ENCODE data around the gene DACH2. TPM values are rescaled to one million over a fixed set of nuclear protein-coding genes. Genes with fewer than 3 reads are reported as not detected.

Gene DACH2
- total and polyA plus RNA-seq, 9 of the 15 experiments (the other 6 are each of a cell fraction or from before 2014, with no cell fraction given), result not detected

DNA sequence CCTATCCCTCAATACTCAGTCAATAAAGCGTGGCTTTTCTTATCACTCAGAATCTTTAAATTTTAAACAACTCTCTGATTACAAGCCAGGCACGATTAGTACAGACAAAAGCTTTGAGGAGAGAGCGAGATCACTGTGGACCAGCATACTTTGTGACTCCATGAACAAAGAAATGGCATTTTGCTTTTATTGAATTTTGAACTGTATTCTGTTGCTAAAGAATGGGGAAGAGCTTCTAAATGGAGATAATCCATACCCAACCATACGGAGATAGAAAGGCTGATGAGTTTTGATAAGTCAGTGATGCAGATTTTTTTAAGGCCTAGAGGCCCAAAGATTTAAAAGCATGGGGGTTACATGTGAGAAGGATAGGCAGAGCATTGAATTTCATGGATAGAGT is 259.1 kb downstream of the DACH2 start (continued):
- TF ChIP-seq, protein P1, sequence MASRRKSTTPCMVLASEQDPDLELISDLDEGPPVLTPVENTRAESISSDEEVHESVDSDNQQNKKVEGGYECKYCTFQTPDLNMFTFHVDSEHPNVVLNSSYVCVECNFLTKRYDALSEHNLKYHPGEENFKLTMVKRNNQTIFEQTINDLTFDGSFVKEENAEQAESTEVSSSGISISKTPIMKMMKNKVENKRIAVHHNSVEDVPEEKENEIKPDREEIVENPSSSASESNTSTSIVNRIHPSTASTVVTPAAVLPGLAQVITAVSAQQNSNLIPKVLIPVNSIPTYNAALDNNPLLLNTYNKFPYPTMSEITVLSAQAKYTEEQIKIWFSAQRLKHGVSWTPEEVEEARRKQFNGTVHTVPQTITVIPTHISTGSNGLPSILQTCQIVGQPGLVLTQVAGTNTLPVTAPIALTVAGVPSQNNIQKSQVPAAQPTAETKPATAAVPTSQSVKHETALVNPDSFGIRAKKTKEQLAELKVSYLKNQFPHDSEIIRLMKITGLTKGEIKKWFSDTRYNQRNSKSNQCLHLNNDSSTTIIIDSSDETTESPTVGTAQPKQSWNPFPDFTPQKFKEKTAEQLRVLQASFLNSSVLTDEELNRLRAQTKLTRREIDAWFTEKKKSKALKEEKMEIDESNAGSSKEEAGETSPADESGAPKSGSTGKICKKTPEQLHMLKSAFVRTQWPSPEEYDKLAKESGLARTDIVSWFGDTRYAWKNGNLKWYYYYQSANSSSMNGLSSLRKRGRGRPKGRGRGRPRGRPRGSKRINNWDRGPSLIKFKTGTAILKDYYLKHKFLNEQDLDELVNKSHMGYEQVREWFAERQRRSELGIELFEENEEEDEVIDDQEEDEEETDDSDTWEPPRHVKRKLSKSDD (conservative IDR thresholded peaks at IDR 0.05; ENCODE audit: low read length), result no peak
- TF ChIP-seq USF2 (CRISPR knock-in tag; IDR thresholded peaks at IDR 0.05) (no peak), ZNF507 (tag; conservative IDR thresholded peaks at IDR 0.05) (no peak), NFE2 (IDR thresholded peaks at IDR 0.05; ENCODE audit: low read depth) (no peak)

DNA sequence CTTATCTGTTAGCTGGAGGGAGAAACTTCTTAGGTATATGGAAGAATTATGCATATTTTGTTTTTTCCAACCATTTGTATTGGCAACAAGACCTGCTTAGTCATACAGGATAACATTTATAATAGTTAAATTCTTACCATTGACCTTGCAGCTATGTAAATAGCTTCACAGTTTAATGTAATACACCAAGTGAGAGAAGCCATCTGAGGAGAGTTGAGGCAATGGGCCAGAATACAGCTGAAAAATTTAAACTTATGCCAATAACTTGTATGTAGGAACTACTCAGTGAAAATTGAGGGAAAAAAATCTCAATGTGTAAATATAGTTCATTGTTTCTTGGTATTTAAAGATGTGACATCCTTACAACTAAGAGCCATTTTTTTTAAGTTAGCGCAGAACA is 273.5 kb downstream of the DACH2 start:
- intact Hi-C loops (cut with micrococcal nuclease) (no loop called here), in situ Hi-C loops (cut with MboI) (no loop called here)
- DNase-seq (ENCODE audit: extremely low read depth in 1 of 4, low spot score in 3 of 4), result no peak
- Histone ChIP-seq H3K27me3 (ENCODE audit: control insufficient read depth in 2 of 2, insufficient read depth in 2 of 2, low read length in 2 of 2) (no peaks in the 10 kb centered on the region), H3K36me3 (ENCODE audit: control insufficient read depth, insufficient read depth, low read length) (no peaks in the 10 kb centered on the region), H3K27ac (ENCODE audit: extremely low read depth, low read depth, low read length) (no peak overlapping the region), H3K9me3 (replicated peaks; ENCODE audit: control insufficient read depth, insufficient read depth, low read depth, low read length) (no peaks in the 10 kb centered on the region), H4K20me1 (replicated peaks; ENCODE audit: control insufficient read depth, insufficient read depth, low read length) (no peaks in the 10 kb centered on the region), H3K4me2 (ENCODE audit: insufficient read depth, low read length) (no peak overlapping the region), H3K9me1 (ENCODE audit: control insufficient read depth, insufficient read depth, low read length) (no peaks in the 10 kb centered on the region), H3K4me3 (no peak overlapping the region), H3K4me1 (replicated peaks in 1 of 2; ENCODE audit: control insufficient read depth in 2 of 2, insufficient read depth in 2 of 2, low read length in 2 of 2) (no peaks in the 10 kb centered on the region), H2AFZ (ENCODE audit: low read depth, low read length) (no peak overlapping the region), H3K9ac (ENCODE audit: insufficient read depth in 1 of 2, low read depth in 2 of 2, low read length in 2 of 2) (no peak overlapping the region), H3K79me2 (ENCODE audit: control insufficient read depth, insufficient read depth, low read length) (no peaks in the 10 kb centered on the region)
- no peak for FAIRE-seq
- POLR2A ChIA-PET, result no interaction called here
- no TSS peak for BruUV-seq (replicated peaks)
- ATAC-seq, result no peak
- WGBS (ENCODE audit: insufficient coverage, low coverage, missing lambda C conversion rate), result 0% methylated on average over 1 of the region's 1 CpG
- CTCF ChIA-PET (ENCODE audit: low intra/inter-chr PET ratio), result no interaction called here
- TF ChIP-seq AFF4 (CRISPR knock-in tag; IDR thresholded peaks at IDR 0.05), result no peak
- no peak for TF ChIP-seq TGIF2 (CRISPR knock-in tag; IDR thresholded peaks at IDR 0.05)
- no peak for TF ChIP-seq HEY1 (CRISPR knock-in tag; IDR thresholded peaks at IDR 0.05; ENCODE audit: borderline replicate concordance)
- TF ChIP-seq SPI1 (IDR thresholded peaks at IDR 0.05; ENCODE audit: borderline replicate concordance, low read depth, low read length), result no peak
- no peak for TF ChIP-seq RFX7 (CRISPR knock-in tag; IDR thresholded peaks at IDR 0.05)
- no peak for TF ChIP-seq CBX8 (IDR thresholded peaks at IDR 0.05; ENCODE audit: borderline replicate concordance, extremely low read depth, low read depth, low read length, poor library complexity, severe bottlenecking)
- TF ChIP-seq PML (IDR thresholded peaks at IDR 0.05; ENCODE audit: low read length), result no peak
- TF ChIP-seq BACH1 (tag; IDR thresholded peaks at IDR 0.05), result no peak
- no peak for TF ChIP-seq RFX5 (IDR thresholded peaks at IDR 0.05; ENCODE audit: low read depth, low read length)
- TF ChIP-seq ZC3H8 (IDR thresholded peaks at IDR 0.05), result no peak
- no peak for TF ChIP-seq TEAD1 (CRISPR knock-in tag; IDR thresholded peaks at IDR 0.05)

Data from K562 (cell line).